HuH-7.5 (cell line): Measurements from ENCODE around the gene PAGE4.

Experiments
- DNase-seq: peaks from one replicate; pipeline ENCODE4 v3.0.0; 2011; ENCODE audit warnings: low spot score

Gene PAGE4

GRCh38 chrX:49876750-49877149 is 47.6 kb downstream of the PAGE4 start:
- DNase-seq, result peak; percentile 33

DNA sequence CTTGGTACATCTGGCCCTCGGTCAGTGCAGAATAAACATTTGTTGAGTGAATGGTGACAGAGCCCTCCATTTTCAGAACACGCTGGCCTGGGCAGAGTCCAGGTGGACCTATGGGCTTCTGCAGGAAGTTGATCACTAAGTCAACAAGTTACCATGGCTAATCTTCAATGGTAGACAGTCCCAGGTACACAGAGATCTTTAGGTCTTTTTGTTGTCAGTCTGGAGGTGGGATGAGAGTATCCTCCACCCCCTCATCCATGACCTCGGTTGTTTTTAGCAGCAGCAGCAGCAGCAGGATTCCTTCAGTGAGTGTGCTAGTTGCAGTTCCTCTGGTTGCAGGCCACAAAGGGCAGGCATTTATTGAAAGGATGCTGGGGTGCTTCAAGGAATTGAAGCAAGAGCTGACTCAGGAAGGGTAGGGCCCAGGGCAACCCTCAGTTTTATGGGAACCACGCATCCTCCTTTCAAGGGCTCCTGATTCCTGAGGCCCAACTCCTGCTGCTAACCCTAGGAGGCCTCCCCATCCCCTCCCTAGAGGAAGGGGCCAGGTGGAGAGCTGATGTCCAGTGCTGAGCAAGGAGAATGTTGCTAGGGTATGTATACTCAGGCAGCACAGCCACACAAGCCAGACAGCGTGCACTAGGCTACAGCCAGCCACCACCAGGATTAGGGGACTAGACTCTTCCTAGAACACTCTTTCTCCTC is 48.4 kb downstream of the PAGE4 start:
- peak; percentile 25 for DNase-seq

GRCh38 chrX:49878128-49878833 is 49.2 kb downstream of the PAGE4 start:
- DNase-seq, result no peak

GRCh38 chrX:49878834-49879655 is 49.9 kb downstream of the PAGE4 start, which contains the start of gene USP27X:
USP27X (plus strand) TSS chrX:49879484; CDS start chrX:49880308, 824 bp downstream.
- peak; percentile 29 for DNase-seq

DNA sequence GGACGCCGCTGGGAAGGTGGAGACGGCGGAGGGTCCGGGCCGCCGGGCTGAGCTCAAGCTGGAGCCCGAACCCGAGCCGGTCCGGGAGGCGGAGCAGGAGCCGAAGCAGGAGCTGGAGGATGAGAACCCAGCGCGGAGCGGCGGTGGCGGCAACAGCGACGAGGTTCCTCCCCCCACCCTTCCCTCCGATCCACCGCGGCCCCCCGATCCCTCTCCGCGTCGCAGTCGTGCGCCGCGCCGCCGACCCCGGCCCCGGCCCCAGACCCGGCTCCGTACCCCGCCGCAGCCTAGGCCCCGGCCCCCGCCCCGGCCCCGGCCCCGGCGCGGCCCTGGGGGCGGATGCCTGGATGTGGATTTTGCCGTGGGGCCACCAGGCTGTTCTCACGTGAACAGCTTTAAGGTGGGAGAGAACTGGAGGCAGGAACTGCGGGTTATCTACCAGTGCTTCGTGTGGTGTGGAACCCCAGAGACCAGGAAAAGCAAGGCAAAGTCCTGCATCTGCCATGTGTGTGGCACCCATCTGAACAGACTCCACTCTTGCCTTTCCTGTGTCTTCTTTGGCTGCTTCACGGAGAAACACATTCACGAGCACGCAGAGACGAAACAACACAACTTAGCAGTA is 50.7 kb downstream of the PAGE4 start:
- DNase-seq, result no peak

DNA sequence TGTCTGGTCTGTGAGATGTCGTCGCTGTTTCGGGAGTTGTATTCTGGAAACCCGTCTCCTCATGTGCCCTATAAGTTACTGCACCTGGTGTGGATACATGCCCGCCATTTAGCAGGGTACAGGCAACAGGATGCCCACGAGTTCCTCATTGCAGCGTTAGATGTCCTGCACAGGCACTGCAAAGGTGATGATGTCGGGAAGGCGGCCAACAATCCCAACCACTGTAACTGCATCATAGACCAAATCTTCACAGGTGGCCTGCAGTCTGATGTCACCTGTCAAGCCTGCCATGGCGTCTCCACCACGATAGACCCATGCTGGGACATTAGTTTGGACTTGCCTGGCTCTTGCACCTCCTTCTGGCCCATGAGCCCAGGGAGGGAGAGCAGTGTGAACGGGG is 51.6 kb downstream of the PAGE4 start:
- no peak for DNase-seq
